Mammary epithelial cell (primary cell): ENCODE measurements around the gene TCHHL1.

ENCODE experiments used
- EZH2 ChIP-seq: IDR thresholded peaks from 2 replicates; pipeline ENCODE4 v1.6.1; 2012; ENCODE audit warnings: low read length, inconsistent platforms, borderline replicate concordance
- TF ChIP-seq, protein P1 (sequence below), 2 donors: IDR thresholded peaks in 1 of 2; conservative IDR thresholded peaks in 1 of 2; 2 replicates each; pipeline ENCODE4 v1.5.1; 2011 to 2012; ENCODE audit warnings: inconsistent platforms in 2 of 2, low read length in 2 of 2, mild to moderate bottlenecking in 2 of 2, control low read depth in 1 of 2, low read depth in 1 of 2; ENCODE audit not compliant: insufficient read depth in 1 of 2; ENCODE audit errors: extremely low read depth in 1 of 2

DNA sequence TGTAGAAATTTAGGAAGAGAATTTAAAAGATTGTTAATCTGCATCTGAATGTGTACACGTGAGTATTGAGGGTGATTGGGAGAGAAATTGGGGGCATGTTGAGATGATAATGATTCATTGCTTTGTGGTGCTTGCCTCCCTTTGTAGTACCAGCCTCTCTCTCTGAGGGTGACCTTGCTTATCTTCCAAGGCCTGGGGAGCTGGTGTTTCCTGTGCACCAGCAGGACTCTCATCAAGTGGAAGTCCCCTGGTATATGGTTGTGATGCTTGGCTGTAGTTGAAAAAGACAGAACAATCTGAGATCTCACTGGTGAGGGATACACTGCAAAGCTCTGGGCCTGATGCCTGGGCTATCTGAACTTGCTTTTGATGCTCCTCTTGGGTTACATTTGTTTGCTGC lies 4.0 kb downstream of the TCHHL1 start:
- TF ChIP-seq, protein P1, sequence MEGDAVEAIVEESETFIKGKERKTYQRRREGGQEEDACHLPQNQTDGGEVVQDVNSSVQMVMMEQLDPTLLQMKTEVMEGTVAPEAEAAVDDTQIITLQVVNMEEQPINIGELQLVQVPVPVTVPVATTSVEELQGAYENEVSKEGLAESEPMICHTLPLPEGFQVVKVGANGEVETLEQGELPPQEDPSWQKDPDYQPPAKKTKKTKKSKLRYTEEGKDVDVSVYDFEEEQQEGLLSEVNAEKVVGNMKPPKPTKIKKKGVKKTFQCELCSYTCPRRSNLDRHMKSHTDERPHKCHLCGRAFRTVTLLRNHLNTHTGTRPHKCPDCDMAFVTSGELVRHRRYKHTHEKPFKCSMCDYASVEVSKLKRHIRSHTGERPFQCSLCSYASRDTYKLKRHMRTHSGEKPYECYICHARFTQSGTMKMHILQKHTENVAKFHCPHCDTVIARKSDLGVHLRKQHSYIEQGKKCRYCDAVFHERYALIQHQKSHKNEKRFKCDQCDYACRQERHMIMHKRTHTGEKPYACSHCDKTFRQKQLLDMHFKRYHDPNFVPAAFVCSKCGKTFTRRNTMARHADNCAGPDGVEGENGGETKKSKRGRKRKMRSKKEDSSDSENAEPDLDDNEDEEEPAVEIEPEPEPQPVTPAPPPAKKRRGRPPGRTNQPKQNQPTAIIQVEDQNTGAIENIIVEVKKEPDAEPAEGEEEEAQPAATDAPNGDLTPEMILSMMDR (conservative IDR thresholded peaks at IDR 0.05 in 1 of 2, IDR thresholded peaks at IDR 0.05 in 1 of 2; ENCODE audit: extremely low read depth in 1 of 2, insufficient read depth in 1 of 2, low read depth in 1 of 2, low read length in 2 of 2) = no peak
- TF ChIP-seq EZH2 = no peak
